BJ (cell line): Measurements from ENCODE around the gene NAGLU. TPM values are rescaled to one million over a fixed set of nuclear protein-coding genes. Genes with fewer than 3 reads are reported as not detected.

Source experiments
- CTCF ChIA-PET: fragments of 350-600 bp; formaldehyde crosslinking; extraction: SDS; loops from one replicate; lab custom pipeline; 2021; ENCODE audit warnings: antibody characterized with exemption, inconsistent platforms; lab: Yijun Ruan, JAX
- POLR2A ChIA-PET: fragments of 300-600 bp; sonication (Branson Sonifier 250); formaldehyde crosslinking; extraction: SDS; loops from one replicate; lab custom pipeline; 2021; ENCODE audit warnings: antibody characterized with exemption; lab: Charles Lee
- DNase-seq: peaks from one replicate; pipeline ENCODE4 v3.0.0-alpha.2; 2011; ENCODE audit warnings: low read depth
- H3K27me3 ChIP-seq: 2 replicates; pipeline ENCODE4 v1.6.0; 2011; ENCODE audit warnings: low read length; ENCODE audit not compliant: control insufficient read depth, insufficient read depth
- H3K36me3 ChIP-seq: 2 replicates; pipeline ENCODE4 v1.5.1; 2011; ENCODE audit warnings: low read length; ENCODE audit not compliant: control insufficient read depth, insufficient read depth
- H3K4me3 ChIP-seq: 2 replicates; pipeline ENCODE4 v1.5.1; 2011; ENCODE audit warnings: low read depth, mild to moderate bottlenecking, control low read depth, low read length
- polyA plus RNA-seq: library from polyadenylated mRNA; depleted of rRNA; stranded (reverse); fragments of >200 nt; gene quantifications from 2 replicates; pipeline ENCODE4 v1.2.3, GENCODE V29; 2011
- TF ChIP-seq, protein P1 (sequence below): IDR thresholded peaks from 2 replicates; pipeline ENCODE4 v1.5.1; 2011; ENCODE audit warnings: low read depth, mild to moderate bottlenecking, control low read depth, inconsistent platforms, low read length, moderate library complexity; ENCODE audit not compliant: insufficient read depth

The NAGLU gene
- polyA plus RNA-seq, 1 experiment: 45.3 TPM

DNA sequence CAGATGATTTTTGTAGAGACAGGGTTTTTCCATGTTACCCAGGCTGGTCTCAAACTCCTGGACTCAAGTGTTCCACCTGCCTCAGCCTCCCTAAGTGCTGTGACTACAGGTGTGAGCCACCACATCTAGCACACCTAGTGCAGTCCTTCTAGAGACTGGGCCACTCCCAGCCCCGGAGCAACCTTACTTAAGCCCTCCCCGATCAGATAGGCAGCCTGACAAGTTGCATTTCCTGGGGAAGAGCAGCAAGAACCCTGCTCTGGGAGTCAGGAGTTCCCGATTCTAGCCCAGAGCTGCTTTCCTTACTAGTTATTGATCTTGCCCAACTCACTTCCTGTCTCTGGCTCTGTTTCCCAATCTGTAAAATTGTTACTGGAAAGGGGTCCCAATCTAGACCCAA is 7.0 kb upstream of the NAGLU start:
- DNase-seq: no peak
- H3K36me3 ChIP-seq: no peaks in the 10 kb centered on the region
- CTCF ChIA-PET: interaction anchor here (1.0 to 4.2 kb wide), 3 partner anchors 11 to 217 kb away, joined by 3 to 24 read pairs (median 8); no protein-coding TSS in a partner anchor
- H3K27me3 ChIP-seq: no peaks in the 10 kb centered on the region
- no peak overlapping the region for H3K4me3 ChIP-seq
- POLR2A ChIA-PET: no interaction called here
- TF ChIP-seq, protein P1, sequence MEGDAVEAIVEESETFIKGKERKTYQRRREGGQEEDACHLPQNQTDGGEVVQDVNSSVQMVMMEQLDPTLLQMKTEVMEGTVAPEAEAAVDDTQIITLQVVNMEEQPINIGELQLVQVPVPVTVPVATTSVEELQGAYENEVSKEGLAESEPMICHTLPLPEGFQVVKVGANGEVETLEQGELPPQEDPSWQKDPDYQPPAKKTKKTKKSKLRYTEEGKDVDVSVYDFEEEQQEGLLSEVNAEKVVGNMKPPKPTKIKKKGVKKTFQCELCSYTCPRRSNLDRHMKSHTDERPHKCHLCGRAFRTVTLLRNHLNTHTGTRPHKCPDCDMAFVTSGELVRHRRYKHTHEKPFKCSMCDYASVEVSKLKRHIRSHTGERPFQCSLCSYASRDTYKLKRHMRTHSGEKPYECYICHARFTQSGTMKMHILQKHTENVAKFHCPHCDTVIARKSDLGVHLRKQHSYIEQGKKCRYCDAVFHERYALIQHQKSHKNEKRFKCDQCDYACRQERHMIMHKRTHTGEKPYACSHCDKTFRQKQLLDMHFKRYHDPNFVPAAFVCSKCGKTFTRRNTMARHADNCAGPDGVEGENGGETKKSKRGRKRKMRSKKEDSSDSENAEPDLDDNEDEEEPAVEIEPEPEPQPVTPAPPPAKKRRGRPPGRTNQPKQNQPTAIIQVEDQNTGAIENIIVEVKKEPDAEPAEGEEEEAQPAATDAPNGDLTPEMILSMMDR: no peak

DNA sequence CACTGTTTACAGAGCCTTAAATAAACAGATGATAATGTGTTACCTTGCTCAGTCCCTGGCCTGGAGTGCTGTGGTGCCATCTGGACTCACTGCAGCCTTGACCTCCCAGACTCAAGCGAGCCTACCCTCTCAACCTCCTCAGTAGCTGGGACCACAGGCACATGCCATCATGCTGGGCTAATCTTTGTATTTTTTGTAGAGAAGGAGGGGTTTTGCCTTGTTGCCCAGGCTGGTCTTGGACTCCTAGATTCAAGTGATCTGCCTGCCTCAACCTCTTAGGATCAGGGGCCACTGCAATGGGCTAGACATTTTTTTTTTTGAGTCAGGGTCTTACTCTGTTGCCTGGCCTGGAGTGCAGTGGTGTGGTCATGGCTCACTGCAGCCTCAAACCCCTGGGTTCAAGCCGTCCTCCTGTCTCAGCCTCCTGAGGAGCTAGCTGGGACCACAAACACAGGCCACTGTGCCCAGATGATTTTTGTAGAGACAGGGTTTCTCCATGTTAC is 5.0 kb upstream of the NAGLU start:
- TF ChIP-seq, protein P1: no peak
- CTCF ChIA-PET: interaction anchor here (0.6 to 2.0 kb wide), 7 partner anchors 10 to 243 kb away, joined by 3 to 8 read pairs (median 3); no protein-coding TSS in a partner anchor
- DNase-seq: no peak
- no peaks in the 10 kb centered on the region for H3K27me3 ChIP-seq
- no peaks in the 10 kb centered on the region for H3K36me3 ChIP-seq
- no peak overlapping the region for H3K4me3 ChIP-seq
- POLR2A ChIA-PET: no interaction called here

DNA sequence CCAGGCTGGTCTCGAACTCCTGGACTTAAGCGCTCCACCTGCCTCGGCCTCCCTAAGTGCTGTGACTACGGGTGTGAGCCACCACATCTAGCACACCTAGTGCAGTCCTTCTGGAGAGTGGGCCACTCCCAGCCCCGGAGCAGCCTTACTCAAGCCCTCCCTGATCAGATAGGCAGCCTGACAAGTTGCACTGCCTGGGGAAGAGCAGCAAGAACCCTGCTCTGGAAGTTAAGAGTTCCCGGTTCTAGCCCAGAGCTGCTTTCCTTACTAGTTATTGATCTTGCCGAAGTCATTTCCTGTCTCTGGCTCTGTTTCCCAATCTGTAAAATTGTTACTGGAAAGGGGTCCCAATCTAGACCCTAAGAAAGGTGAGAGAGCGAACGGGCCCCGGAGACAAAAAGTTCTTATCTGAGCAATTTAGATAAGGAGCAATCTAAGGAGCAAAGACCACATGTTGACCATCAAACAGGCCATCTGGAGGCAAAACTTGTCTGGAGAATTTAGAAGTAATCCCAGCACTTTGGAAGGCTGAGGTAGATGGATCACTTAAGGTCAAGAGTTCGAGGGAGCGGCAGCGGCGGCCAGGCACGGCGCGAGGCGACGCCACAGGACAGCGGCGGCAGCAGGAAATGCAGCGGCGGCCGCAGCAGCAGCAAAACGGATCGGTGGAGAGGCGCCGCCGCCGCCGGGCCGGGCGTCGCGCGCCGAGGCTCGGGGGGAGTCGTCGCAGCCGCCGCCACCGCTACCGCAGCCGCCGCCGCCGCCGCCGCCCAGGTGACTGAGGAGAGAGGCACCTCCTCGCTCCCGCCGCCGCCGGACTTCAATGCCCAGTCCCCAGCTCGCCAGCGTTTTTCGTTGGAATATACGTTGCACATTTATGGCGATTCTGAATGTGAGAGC is 4.3 kb upstream of the NAGLU start:
- Histone ChIP-seq H3K27me3 (no peaks in the 10 kb centered on the region), H3K36me3 (no peaks in the 10 kb centered on the region), H3K4me3 (peak overlapping the region; percentile 44)
- no peak for DNase-seq
- TF ChIP-seq, protein P1: peak; percentile 51
- CTCF ChIA-PET: interaction anchor here (0.6 to 2.0 kb wide), 6 partner anchors 9 to 118 kb away, joined by 3 to 6 read pairs (median 3); no protein-coding TSS in a partner anchor
- POLR2A ChIA-PET: no interaction called here

DNA sequence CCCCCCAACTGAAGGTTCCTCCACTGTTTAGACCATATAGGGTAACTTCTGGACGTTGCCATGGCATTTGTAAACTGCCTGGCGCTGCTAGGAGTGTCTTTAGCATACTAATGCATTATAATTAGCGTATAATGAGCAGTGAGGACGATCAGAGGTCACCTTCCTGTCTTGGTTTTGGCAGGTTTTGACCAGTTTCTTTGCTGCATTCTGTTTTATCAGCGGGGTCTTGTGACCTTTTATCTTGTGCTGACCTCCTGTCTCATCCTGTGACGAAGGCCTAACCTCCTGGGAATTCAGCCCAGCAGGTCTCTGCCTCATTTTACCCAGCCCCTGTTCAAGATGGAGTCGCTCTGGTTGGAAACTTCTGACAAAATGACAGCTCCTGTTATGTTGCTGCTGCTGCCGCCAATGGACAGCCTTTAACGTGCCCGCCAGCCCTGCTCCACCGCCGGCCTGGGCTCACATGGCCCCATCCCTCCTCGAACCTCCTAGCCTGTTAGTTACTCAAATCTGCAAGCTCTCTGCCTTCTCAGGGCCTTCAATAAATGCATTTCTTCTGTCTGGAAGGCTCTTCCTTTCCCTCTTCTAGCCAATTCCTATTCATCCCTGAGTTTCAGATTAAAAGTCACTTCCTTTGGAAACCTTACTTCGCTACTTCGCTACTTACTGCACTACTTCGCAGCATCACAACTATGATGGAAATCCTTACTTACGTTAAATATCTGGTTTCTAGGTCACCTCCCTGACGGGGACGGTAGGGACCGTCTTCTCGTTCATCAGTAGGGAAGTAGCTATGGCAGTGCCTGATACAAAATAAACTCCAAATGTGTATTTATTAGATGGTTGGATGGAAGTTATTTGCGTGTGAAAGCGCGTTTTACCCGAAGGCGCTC is 640 bp upstream of the NAGLU start:
- DNase-seq: no peak
- Histone ChIP-seq H3K4me3 (peak overlapping the region; percentile 48), H3K27me3 (no peaks in the 10 kb centered on the region), H3K36me3 (peaks cover 7% of the 10 kb centered on the region)
- TF ChIP-seq, protein P1: no peak
- ChIA-PET POLR2A (interaction anchor here (0.6 to 1.2 kb wide), 2 partner anchors 164 to 211 kb away, joined by 3 to 4 read pairs; no protein-coding TSS in a partner anchor), CTCF (interaction anchor here (0.8 to 2.1 kb wide), 9 partner anchors 8 to 223 kb away, joined by 3 to 11 read pairs (median 3); no protein-coding TSS in a partner anchor)
